HCEC 1CT (cell line): Measurements from ENCODE around the gene SGCB.
A peak's percentile ranks its signal among the peaks of the same experiment; 100 is the strongest.
"Not testable (repeated sequence)": the region's sequence is repeated elsewhere in the genome, so short reads cannot be mapped to it uniquely, and the experiment has no call there.

Source experiments
- DNase-seq: peaks from one replicate; pipeline ENCODE4 v3.0.0-alpha.2; 2017

The SGCB gene

GRCh38 chr4:52038103-52038912 lies at the start of gene SGCB:
Gene SGCB, minus strand, starts transcription at chr4:52038299. Its CDS starts 40 bp downstream, at chr4:52038259.
- DNase-seq: peak; percentile 22

DNA sequence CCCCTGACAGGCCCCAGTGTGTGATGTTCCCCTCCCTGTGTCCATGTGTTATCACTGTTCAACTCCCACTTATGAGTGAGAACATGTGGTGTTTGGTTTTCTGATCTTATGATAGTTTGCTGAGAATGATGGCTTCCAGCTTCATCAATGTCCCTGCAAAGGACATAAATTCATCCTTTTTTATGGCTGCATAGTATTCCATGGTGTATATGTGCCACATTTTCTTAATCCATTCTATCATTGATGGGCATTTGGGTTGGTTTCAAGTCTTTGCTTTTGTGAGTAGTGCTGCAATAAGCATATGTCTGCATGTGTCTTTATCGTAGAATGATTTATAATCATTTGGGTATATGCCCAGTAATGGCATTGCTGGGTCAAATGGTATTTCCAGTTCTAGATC lies 48.3 kb upstream of the SGCB start:
- DNase-seq: not testable (repeated sequence)

DNA sequence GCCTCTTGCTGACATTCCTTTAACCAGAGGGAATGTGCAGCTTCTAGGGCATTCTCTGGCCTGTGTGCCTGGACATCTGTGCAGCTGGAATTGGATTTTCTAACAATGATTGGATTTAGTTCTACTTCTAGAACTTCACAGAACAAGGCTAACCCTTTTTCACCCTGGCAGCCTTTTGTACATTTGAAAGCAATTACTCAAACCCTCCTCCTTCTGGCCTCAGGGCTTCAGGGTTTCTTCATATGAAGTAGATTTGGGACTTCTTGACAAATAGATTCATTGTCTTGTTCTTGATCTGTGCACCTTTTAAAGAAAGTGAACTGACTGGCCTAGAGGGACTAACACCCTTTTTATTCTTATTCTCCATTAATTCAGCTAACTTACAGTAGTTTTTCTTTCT lies 43.1 kb upstream of the SGCB start:
- DNase-seq: no peak

- DNase-seq: no peak
These were observed 41.6 kb upstream of the SGCB start for GRCh38 chr4:52079659-52080058.

DNA sequence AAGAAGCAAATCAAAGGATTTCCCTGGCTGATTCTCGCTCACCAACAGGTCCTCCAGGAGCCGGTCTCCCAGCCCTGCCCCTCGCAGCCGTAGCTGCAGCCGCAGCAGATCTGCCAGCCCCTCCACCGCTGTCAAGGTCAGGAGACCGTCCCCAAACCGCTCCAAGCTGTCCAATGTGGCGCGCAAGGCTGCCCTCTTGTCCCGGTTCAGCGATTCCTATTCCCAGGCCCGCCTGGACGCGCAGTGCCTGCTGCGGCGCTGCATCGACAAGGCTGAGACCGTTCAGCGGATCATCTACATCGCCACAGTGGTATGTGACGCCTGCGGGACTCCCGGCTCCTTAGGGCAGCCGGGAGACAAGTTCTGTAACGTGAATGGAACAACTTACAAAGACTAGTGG lies 38.6 kb upstream of the SGCB start:
- no peak for DNase-seq

GRCh38 chr4:52071791-52072546 lies 33.9 kb upstream of the SGCB start:
- no peak for DNase-seq

GRCh38 chr4:52069571-52069970 lies 31.5 kb upstream of the SGCB start:
- no peak for DNase-seq

- no peak for DNase-seq
These were observed 21.3 kb upstream of the SGCB start for GRCh38 chr4:52059372-52059771.

- no peak for DNase-seq
These were observed 20.2 kb upstream of the SGCB start for GRCh38 chr4:52058275-52058674.

DNA sequence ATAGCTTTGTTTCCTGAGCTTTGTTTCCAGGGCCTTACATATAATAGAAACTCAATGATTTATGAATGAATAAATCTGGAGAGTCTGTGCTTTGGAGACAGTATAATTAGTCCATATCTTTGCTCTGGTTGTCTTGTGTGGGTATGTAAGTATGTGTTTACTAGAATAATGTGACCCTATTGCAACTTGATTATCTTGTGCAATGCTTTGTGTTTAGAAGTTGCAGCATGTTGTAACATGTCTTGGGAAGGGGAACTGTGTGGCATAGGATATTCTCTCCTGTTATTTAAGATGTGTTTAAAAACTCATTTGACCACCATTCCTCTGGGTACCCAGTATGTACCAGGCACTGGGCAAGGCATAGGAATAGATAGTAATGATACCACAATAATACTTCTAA lies 19.1 kb upstream of the SGCB start:
- no peak for DNase-seq

DNA sequence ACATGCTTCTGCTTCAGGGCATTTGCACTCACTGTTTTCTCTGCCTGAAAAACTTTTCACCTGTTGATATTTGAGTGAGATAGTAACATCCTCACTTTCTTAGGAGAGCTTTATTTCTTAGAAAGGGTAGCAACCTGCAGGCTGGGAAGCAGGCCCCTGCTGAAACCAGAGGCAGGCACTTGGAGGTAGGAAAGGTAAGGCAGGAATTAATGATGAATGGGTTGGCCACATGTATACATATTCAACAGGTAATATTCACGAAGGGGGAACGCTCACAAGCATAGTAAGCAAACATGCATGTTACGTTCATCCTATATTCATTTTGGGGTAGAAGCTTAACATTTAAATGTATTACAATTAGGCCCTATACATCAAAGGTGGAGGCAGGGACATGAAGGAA lies 16.2 kb upstream of the SGCB start:
- no peak for DNase-seq

DNA sequence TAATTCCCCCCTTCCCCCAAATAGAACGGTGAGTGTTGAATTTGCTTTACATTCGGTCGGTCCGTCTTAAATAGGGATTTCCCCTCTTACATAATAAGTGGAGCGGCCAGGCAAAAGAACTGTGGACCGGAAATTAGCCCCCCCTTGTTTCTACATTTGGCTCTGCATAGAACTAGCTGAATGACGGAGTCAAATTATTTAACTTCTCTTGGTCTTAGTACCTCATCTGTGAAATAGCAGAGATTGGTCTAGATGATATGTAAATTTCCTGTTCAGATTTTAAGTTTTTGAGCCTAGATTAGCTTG lies 14.3 kb upstream of the SGCB start:
- no peak for DNase-seq

- peak; percentile 64 for DNase-seq
These were observed 13.7 kb upstream of the SGCB start for GRCh38 chr4:52051615-52052474.

DNA sequence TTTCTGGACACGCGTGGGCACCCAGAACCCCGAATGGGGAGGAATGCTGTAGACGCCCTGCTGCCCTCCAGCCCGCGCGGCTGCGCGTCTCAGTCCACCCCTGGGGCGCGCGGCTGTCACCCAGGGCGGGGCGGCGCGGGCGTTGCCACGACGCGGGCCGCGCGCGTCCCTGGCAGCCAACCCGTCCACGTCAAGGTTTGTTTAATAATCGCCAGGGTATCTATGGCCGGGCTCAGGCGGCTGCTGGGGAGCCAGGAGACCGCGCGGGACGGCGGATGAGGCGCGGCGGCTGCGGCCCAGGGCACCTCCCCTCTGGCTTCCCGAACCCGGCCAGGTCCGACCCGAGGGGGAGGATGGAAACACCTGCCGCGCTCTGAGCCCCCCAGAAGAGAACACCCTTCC lies 13.1 kb upstream of the SGCB start, which contains the start of gene SPATA18:
Gene SPATA18, plus strand, starts transcription at position 92 of the 402 bp plus-strand sequence. CDS start 401 bp downstream, outside the sequence.
- no peak for DNase-seq

DNA sequence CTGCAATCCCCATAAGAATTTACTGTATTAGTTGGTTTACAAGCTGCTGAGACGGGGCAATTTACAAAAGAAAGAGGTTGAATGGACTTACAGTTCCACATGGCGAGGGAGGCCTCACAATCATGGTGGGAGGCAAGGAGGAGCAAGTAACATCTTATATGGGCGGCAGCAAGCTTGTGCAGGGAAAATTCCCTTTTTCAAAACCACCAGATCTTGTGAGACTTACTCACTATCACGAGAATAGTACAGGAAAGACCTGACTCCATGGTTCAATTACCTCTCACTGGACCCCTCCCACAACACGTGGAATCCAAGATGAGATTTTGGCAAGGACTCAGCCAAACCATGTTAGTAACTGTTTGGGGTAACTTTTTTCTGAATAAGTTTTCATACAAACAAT lies 11.2 kb upstream of the SGCB start:
- no peak for DNase-seq

DNA sequence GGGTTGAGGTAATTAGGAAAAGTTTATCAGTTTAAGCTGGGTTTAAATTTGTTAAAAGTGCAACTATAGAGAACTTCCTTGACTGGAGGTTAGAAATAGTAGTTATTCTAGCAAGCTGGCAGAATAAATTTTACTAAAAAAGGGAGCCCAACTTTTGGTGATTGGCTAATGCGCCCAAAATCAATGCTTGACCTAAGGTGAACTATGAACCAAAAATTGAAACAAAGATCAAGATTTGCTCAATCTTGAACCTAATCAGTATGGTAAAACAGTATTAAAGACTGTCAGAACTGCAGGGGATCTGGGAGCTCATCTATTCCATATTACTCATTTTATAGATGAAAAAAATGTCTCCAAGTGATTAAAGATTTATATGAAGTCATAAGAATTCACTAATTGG lies 6.9 kb upstream of the SGCB start:
- no peak for DNase-seq

- DNase-seq: peak; percentile 7
These were observed 403 bp downstream of the SGCB start for GRCh38 chr4:52037689-52038102.

DNA sequence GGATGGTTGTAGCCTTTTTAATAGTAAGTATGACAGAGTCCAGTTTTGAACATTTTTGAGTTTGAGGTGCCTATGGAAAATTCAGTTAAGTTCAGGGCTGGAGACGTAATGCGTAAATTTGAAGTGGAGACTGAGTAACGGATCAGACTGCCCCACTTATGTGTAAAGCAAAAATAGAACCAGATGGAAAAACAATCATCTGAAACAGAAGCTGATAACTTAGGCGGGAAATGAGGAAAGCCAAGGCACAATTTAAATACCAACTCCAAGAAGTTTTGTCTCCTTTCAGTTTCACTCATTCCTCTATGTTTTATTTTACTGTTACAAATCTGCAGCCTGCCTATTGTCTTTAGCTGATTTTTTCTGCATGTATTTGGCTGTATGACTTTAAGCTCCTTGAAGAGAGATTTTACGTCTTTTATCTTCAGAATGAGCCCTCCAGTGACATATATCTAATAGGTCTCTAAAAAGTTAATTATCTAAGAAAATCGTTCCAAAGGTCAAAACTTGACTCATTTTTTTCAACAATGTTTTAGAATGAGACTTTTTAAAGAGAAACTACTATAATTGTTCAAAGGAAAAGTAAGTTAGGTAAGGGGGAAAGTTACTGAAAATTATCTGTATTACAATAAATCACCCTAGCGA lies 1.1 kb downstream of the SGCB start:
- no peak for DNase-seq

DNA sequence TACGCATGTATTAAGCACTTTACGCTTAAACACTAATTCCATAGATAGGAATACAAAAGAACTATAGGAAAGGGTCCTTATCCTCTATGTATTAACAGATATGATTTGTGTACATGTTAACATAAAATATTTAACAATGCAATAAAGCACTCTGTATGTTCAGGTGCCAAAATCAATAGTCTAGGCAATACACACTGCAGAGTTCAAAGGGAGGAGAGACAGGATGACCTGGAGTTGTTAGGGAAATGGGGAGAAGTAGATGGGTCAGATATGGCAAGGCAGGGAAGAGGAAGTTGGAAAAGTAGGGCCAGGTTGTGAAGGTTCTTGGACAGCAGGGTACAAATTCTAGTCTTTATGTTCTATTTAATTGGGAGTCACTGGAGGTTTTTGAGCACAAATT lies 2.9 kb downstream of the SGCB start:
- no peak for DNase-seq

- no peak for DNase-seq
These were observed 6.1 kb downstream of the SGCB start for GRCh38 chr4:52032005-52032404.

DNA sequence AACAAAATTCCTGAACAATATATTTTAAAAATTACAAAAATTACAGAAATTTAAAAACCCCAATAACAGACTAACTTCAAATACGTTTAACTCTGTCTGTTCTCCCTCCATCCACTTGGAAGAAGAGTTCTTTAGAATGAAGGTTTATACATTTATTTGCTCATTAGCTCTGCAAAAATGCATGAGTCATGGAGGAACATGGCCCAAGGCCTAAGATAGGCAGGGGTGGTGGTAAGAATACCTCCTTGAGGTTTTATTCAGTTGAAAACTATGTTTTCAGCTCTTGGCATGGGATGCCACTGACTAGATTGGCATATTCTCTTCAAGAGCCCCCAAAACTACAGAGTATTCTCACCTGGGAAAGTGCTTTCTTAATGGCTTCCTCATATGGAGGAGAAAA lies 9.1 kb downstream of the SGCB start:
- DNase-seq: peak; percentile 32

GRCh38 chr4:52019936-52020657 lies 18.0 kb downstream of the SGCB start, which contains the start of gene LRRC66:
Gene LRRC66, minus strand, starts transcription at chr4:52020363. Its CDS starts 2,750 bp downstream, at chr4:52017613.
- DNase-seq: no peak
